Mucosa of descending colon (tissue), 3 donors: ENCODE data around the gene NUBP1. TPM values are rescaled to one million over a fixed set of nuclear protein-coding genes. Genes with fewer than 3 reads are reported as not detected.
A peak's percentile ranks its signal among the peaks of the same experiment; 100 is the strongest.

Experiments
- ATAC-seq: fragments of 200-7000 bp; cut with Tn5 transposase; one replicate; pipeline ENCODE4 v1.9.1; 2020; ENCODE audit warnings: mild to moderate bottlenecking, moderate library complexity
- DNase-seq, 3 donors: peaks; one replicate each; pipeline ENCODE4 v3.0.0-alpha.2; 2020
- H3K36me3 ChIP-seq: fragments of 200-600 bp; one replicate; pipeline ENCODE4 v1.8.0; 2021; ENCODE audit warnings: low read depth, mild to moderate bottlenecking
- H3K4me1 ChIP-seq: fragments of 200-600 bp; one replicate; pipeline ENCODE4 v1.8.0; 2021; ENCODE audit warnings: low read depth, mild to moderate bottlenecking
- H3K4me3 ChIP-seq: fragments of 200-600 bp; one replicate; pipeline ENCODE4 v1.8.0; 2021; ENCODE audit warnings: mild to moderate bottlenecking
- H3K9me3 ChIP-seq: fragments of 200-600 bp; one replicate; pipeline ENCODE4 v1.8.0; 2021; ENCODE audit warnings: mild to moderate bottlenecking
- intact Hi-C, 2 donors: fragments of 100-400 bp; cut with DNase I in 1 of 2; cut with micrococcal nuclease in 1 of 2; formaldehyde crosslinking; loops; one replicate each; pipeline versions ENCODE4 v1.11.0 to v1.11.1; 2022; cut with DNase I, micrococcal nuclease
- total RNA-seq, 3 donors: library from RNA; stranded (reverse); fragmentation: NEBNext Ultra II Directional in 2 of 3; extraction: Animal tissue kit (Norgen Biotek cat#: 25700) in 2 of 3; gene quantifications; one replicate each; pipeline versions ENCODE4 v1.2.1 to v1.2.4, GENCODE V29; 2021 to 2023
- TF ChIP-seq, protein P1 (sequence below): fragments of 200-600 bp; IDR thresholded peaks from one replicate; pipeline ENCODE4 v1.8.0; 2022; ENCODE audit warnings: antibody characterized with exemption, mild to moderate bottlenecking
- donor health status: DM: no; HTN: no; CAD: no; lungs with moderate emphysema.
- donor health status: DM: no; HTN: no; CAD: no.
- donor health status: DM: no; HTN: yes; CAD: no.

Gene NUBP1
- total RNA-seq, 3 donors from 2014 or later = 24.1 to 34.8 (median 24.6) TPM

DNA sequence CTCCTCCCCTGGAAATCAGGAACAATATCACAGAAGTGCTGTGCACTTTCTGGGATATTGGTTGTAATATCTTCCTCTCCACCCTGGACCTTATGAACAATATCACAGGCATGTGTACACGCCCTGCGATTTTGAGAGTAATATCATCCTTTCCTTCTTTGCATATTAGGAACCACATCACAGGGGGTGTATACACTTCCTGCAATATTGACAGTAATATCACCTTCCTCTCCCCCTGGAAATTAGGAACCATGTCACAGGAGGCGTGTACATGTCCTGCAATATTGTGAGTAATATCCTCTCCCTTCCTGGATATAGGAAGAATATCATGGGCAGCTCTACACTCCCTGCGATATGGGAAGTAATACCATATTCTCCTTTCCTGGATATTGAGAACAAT lies 34.7 kb upstream of the NUBP1 start:
- Histone ChIP-seq H3K36me3 (no peaks in the 10 kb centered on the region), H3K9me3 (no peaks in the 10 kb centered on the region), H3K4me3 (no peak overlapping the region), H3K4me1 (no peaks in the 10 kb centered on the region)
- intact Hi-C loops = no loop called here
- TF ChIP-seq, protein P1, sequence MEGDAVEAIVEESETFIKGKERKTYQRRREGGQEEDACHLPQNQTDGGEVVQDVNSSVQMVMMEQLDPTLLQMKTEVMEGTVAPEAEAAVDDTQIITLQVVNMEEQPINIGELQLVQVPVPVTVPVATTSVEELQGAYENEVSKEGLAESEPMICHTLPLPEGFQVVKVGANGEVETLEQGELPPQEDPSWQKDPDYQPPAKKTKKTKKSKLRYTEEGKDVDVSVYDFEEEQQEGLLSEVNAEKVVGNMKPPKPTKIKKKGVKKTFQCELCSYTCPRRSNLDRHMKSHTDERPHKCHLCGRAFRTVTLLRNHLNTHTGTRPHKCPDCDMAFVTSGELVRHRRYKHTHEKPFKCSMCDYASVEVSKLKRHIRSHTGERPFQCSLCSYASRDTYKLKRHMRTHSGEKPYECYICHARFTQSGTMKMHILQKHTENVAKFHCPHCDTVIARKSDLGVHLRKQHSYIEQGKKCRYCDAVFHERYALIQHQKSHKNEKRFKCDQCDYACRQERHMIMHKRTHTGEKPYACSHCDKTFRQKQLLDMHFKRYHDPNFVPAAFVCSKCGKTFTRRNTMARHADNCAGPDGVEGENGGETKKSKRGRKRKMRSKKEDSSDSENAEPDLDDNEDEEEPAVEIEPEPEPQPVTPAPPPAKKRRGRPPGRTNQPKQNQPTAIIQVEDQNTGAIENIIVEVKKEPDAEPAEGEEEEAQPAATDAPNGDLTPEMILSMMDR = no peak
- ATAC-seq (no peak), DNase-seq (no peak)

DNA sequence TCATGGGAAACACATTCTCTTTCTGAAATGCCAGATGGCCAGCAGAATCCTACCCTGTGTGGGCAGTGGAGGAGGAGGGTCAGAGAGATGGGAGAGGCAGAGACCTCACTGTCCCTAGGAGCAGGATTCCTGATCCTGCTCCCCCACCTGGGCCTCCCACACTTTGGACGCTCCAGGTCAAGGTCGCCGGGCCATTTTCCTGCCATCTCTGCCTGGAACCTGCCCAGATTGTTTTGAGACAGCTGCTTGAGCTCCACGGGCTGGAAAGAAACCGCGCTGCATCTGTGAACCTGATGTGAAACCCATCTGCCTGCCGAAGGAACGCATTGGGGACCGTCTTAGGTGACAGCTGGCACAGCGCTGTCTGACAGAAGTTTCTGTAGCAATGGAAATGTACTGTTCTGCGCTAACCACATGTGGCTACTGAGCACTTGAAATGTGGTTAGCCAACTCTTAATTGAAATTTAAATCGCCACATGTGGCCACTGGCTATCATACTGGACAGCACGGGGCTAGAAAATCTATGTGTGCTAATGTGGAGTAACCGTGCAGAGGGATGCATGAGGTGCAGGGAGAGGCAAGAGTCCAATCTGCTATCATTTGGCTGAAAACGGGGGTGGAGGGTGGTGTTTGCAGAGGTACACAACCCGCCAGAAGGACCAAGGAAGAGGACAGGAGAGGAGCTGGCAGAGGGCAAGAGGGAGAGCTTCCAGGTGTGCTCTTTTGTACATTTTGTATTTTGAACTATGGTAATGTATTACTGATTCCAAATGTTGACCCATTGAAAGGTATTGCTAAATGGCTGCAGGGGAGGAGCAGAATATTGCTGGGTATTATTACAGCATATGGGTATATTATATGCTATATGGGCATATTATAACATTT lies 15.4 kb upstream of the NUBP1 start:
- no peaks in the 10 kb centered on the region for H3K9me3 ChIP-seq
- TF ChIP-seq, protein P1 = no peak
- intact Hi-C loops = no loop called here
- ATAC-seq (peak; percentile 18), DNase-seq (no peak)
- no peak overlapping the region for H3K4me3 ChIP-seq
- no peaks in the 10 kb centered on the region for H3K36me3 ChIP-seq
- H3K4me1 ChIP-seq = no peaks in the 10 kb centered on the region

DNA sequence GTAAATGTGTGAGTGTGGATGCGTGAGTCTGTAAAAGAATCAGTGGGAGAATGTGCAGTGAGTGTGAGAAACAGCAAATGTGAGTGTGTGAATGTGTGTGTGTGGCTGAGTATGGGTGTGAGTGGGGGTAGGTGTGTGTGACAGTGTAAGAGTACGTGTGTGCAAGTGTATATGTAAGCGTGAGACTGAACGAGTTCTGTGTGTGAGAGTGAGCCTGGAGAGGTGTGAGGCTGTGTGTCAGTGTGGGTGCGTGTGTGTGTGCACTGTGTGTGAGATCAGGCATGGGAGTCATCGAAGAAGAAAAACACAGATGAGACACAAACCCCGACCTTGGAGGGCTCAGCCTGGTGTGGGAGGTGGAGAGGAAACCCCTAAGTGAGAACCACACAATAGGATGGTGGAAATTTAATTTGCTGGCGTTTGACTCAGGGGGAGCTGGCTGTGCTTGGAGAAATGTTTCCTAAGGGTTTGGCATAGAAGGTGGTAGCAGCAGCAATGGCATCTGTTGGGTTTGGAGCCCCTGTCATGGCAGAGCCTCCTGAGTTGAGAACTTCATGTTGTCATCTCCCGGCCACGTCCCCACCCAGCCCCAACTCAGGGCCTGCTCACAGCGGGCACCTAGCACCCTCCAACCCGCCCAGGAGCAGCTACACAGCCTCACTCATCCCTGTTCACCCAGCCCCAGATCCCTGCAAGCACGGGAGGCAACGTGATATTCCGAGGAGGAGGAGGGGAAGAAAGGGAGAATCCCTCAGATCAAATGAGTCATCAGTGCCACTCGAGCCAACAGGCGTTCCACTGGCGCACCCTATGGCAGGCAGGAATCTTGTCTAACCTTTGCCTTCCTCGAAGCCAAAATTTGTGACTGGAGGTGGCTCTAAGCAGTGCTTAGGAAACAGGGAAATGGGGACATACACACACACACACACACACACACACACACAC lies 14.3 kb upstream of the NUBP1 start:
- TF ChIP-seq, protein P1 = no peak
- ATAC-seq = peak; percentile 63
- H3K4me3 ChIP-seq = no peak overlapping the region
- intact Hi-C loops = loop anchor here (10.0 kb wide), 1 partner anchor 475 kb away; no protein-coding TSS in a partner anchor
- H3K36me3 ChIP-seq = no peaks in the 10 kb centered on the region
- no peaks in the 10 kb centered on the region for H3K9me3 ChIP-seq
- DNase-seq = peak in 1 of 3 donors; percentile 48
- no peaks in the 10 kb centered on the region for H3K4me1 ChIP-seq

DNA sequence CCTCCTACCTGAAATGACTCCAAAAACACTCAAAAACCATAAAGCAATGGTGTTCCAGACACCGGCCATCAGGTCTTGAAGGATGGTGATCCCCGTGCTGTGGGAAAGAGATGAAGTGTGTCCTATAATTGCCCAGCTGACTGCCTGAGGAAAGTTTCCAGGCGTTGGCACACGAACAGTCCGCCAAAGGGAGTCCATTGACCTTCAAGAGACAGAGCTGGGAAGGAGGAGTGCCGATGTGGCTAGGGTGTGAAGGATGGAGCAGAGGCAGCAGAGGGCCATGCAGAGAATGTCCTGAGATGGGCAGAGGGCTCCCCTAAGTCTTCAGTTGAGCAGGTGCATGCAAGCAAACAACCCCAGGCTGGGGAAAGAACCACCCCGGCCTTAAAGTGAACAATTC lies 11.9 kb upstream of the NUBP1 start:
- ATAC-seq = no peak
- Histone ChIP-seq H3K36me3 (no peaks in the 10 kb centered on the region), H3K4me1 (no peaks in the 10 kb centered on the region), H3K4me3 (no peak overlapping the region), H3K9me3 (no peaks in the 10 kb centered on the region)
- TF ChIP-seq, protein P1 = no peak
- intact Hi-C loops = loop anchor here (10.0 kb wide), 1 partner anchor 477 kb away; no protein-coding TSS in a partner anchor
- DNase-seq = no peak

DNA sequence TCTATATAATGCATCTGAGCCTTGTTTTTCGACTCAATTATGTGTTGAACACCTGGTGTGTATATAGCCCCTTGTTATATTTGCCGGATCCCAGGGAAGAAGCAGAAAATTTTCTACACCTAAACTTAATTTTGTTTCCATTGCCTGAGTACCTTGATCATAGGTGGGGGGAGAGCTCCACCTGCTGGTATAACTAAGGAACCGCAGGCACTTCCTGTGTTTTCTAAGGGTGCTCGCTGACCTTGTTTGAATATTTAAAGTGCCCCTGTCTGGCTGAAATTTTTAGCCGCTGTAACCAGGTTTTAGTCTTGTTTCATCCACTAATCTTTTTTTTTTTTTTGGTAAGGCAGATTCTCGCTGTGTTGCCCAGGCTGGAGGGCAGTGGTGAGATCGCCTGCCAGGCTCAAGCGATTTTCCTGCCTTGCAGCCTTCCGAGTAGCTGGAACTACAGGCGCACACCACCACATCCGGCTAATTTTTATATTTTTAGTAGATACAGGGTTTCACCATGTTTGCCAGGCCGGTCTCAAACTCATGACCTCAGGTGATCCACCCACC lies 6.5 kb upstream of the NUBP1 start:
- TF ChIP-seq, protein P1 = peak; percentile 84
- Histone ChIP-seq H3K4me3 (no peak overlapping the region), H3K9me3 (no peaks in the 10 kb centered on the region), H3K4me1 (no peaks in the 10 kb centered on the region), H3K36me3 (no peaks in the 10 kb centered on the region)
- DNase-seq (peak in 1 of 3 donors; percentile 73), ATAC-seq (peak; percentile 94)
- intact Hi-C loops = loop anchor here (2.0 to 10.0 kb wide), 3 partner anchors 215 to 482 kb away; no protein-coding TSS in a partner anchor
